ENCODE measurements around the gene XXYLT1.

- TF ChIP-seq CREB1 (CRISPR knock-in tag; IDR thresholded peaks at IDR 0.05), result no peak
- no peak for TF ChIP-seq CTCF (IDR thresholded peaks at IDR 0.05)
- no peak for TF ChIP-seq MAX (CRISPR knock-in tag; IDR thresholded peaks at IDR 0.05)
- TF ChIP-seq IRF2 (CRISPR knock-in tag; IDR thresholded peaks at IDR 0.05; ENCODE audit: borderline replicate concordance, low read depth), result no peak
- no peak for TF ChIP-seq JUN (CRISPR knock-in tag; IDR thresholded peaks at IDR 0.05)
- TF ChIP-seq USF2 (CRISPR knock-in tag; IDR thresholded peaks at IDR 0.05), result no peak
- TF ChIP-seq PRDM15 (CRISPR knock-in tag; IDR thresholded peaks at IDR 0.05), result no peak
- no peak for TF ChIP-seq TCF7 (CRISPR knock-in tag; IDR thresholded peaks at IDR 0.05; ENCODE audit: low read depth)
- TF ChIP-seq TEAD1 (CRISPR knock-in tag; IDR thresholded peaks at IDR 0.05), result no peak
- TF ChIP-seq MLX (CRISPR knock-in tag; IDR thresholded peaks at IDR 0.05), result no peak
- TF ChIP-seq JAZF1 (CRISPR knock-in tag; IDR thresholded peaks at IDR 0.05), result no peak
- TF ChIP-seq GABPB1 (CRISPR knock-in tag; IDR thresholded peaks at IDR 0.05), result no peak
Measured at GRCh38 chr3:195076981-195077610, 193.9 kb downstream of the XXYLT1 start.

All from WTC11 (cell line).